ENCODE results near the gene PLIN4.

The PLIN4 gene

GRCh38 chr19:4488496-4488895 lies 29.8 kb downstream of the PLIN4 start:
- no peak for DNase-seq

GRCh38 chr19:4487572-4487971 lies 30.7 kb downstream of the PLIN4 start:
- DNase-seq = no peak

GRCh38 chr19:4483385-4483784 lies 34.9 kb downstream of the PLIN4 start:
- DNase-seq = no peak

GRCh38 chr19:4482721-4483364 lies 35.4 kb downstream of the PLIN4 start:
- DNase-seq = no peak

- DNase-seq = no peak
Measured at GRCh38 chr19:4477034-4477801, 41.1 kb downstream of the PLIN4 start.

- DNase-seq = peak; percentile 26
Measured at GRCh38 chr19:4474514-4475022, 43.7 kb downstream of the PLIN4 start.

GRCh38 chr19:4473763-4474513 lies 44.3 kb downstream of the PLIN4 start:
- DNase-seq = no peak

GRCh38 chr19:4473011-4473762 lies 45.1 kb downstream of the PLIN4 start:
- DNase-seq = no peak

GRCh38 chr19:4472174-4472974 lies 45.9 kb downstream of the PLIN4 start, which contains the start of gene HDGFL2:
TSS of gene HDGFL2 (plus strand) at chr19:4472297. CDS start at chr19:4472351, 54 bp downstream.
- DNase-seq = no peak

- peak; percentile 100 for DNase-seq
Measured at GRCh38 chr19:4471403-4472173, 46.7 kb downstream of the PLIN4 start.

GRCh38 chr19:4467835-4468234 lies 50.5 kb downstream of the PLIN4 start:
- no peak for DNase-seq

GRCh38 chr19:4464815-4465581 lies 53.3 kb downstream of the PLIN4 start:
- DNase-seq = no peak

GRCh38 chr19:4457654-4458395 lies 60.5 kb downstream of the PLIN4 start, which contains the start of gene UBXN6:
TSS of gene UBXN6 (minus strand) at chr19:4457794. CDS start at chr19:4457697, 97 bp downstream.
- DNase-seq = peak; percentile 99

GRCh38 chr19:4456843-4457653 lies 61.2 kb downstream of the PLIN4 start:
- no peak for DNase-seq

GRCh38 chr19:4456476-4456842 lies 61.8 kb downstream of the PLIN4 start:
- DNase-seq = peak; percentile 47

- DNase-seq = no peak
Measured at GRCh38 chr19:4455719-4456475, 62.4 kb downstream of the PLIN4 start.

Data from inflammatory macrophage treated with lipopolysaccharide for 4 hours (primary cell).